Endothelial cell of umbilical vein (primary cell): ENCODE results near the gene FAM83E. TPM values are rescaled to one million over a fixed set of nuclear protein-coding genes. Genes with fewer than 3 reads are reported as not detected.

ENCODE experiments used
- BruUV-seq: library from RNA; stranded (reverse); fragments of 400-500 nt; replicated peaks from 2 replicates; lab custom pipeline; 2021; lab: Mats Ljungman, UMichigan
- CTCF ChIA-PET: fragments of 300-600, 350-600 bp; sonication (Branson Sonifier 250); formaldehyde crosslinking; loops from one replicate; lab custom pipeline; 2021; ENCODE audit warnings: antibody characterized with exemption, inconsistent platforms; lab: Charles Lee
- POLR2A ChIA-PET: fragments of 300-600, 350-600 bp; sonication (Branson Sonifier 250); formaldehyde crosslinking; loops from one replicate; lab custom pipeline; 2021; ENCODE audit warnings: antibody characterized with exemption, inconsistent platforms; lab: Charles Lee
- DNase-seq: peaks from one replicate; pipeline ENCODE4 v3.0.0-alpha.2; 2011; ENCODE audit warnings: low read depth, low spot score
- FAIRE-seq: peaks from 2 replicates; lab custom pipeline; 2011; peaks lifted over from hg19 to GRCh38; lab: Jason Lieb, UNC
- H2AFZ ChIP-seq: 2 replicates; pipeline ENCODE4 v1.6.0; 2012; ENCODE audit warnings: low read depth, low read length, control low read depth, inconsistent platforms
- H3K27ac ChIP-seq: 2 replicates; pipeline ENCODE4 v1.5.1; 2011; ENCODE audit warnings: low read depth, mild to moderate bottlenecking, control low read depth, low read length, moderate library complexity; ENCODE audit not compliant: insufficient read depth
- H3K27me3 ChIP-seq, 2 experiments: 2 replicates each; pipeline versions ENCODE4 v1.6.0 to v1.6.1; 2011; ENCODE audit warnings: low read length in 2 of 2, mixed read lengths in 1 of 2; ENCODE audit not compliant: control insufficient read depth in 2 of 2, insufficient read depth in 2 of 2
- H3K36me3 ChIP-seq, 2 experiments: 2 replicates in 1 of 2; 3 replicates in 1 of 2; pipeline ENCODE4 v1.5.1; 2011; ENCODE audit warnings: low read length in 2 of 2, mild to moderate bottlenecking in 1 of 2, moderate library complexity in 1 of 2; ENCODE audit not compliant: control insufficient read depth in 2 of 2, insufficient read depth in 2 of 2; ENCODE audit errors: extremely low read depth in 1 of 2
- H3K4me1 ChIP-seq: 3 replicates; pipeline ENCODE4 v1.5.1; 2011; ENCODE audit warnings: mild to moderate bottlenecking, low read length; ENCODE audit not compliant: control insufficient read depth, insufficient read depth; ENCODE audit errors: extremely low read depth
- H3K4me2 ChIP-seq: 2 replicates; pipeline ENCODE4 v1.6.1; 2011; ENCODE audit warnings: low read length, control low read depth, mixed read lengths; ENCODE audit not compliant: insufficient read depth
- H3K4me3 ChIP-seq, 3 experiments: fragments of 200-600 bp in 1 of 3; sonication (generic), shearing (Covaris generic) in 1 of 3; replicated peaks in 1 of 3; 2 replicates each; pipeline ENCODE4 v1.5.1; 2011 to 2016; ENCODE audit warnings: control low read depth in 3 of 3, low read length in 3 of 3, mild to moderate bottlenecking in 2 of 3, inconsistent platforms in 1 of 3, low read depth in 1 of 3, moderate library complexity in 1 of 3; ENCODE audit not compliant: insufficient read depth in 1 of 3
- H3K79me2 ChIP-seq: 2 replicates; pipeline ENCODE4 v1.6.0; 2012; ENCODE audit warnings: low read length, inconsistent platforms; ENCODE audit not compliant: control insufficient read depth, insufficient read depth
- H3K9ac ChIP-seq: replicated peaks from 2 replicates; pipeline ENCODE3; 2011; ENCODE audit warnings: low read length, control low read depth; ENCODE audit not compliant: insufficient read depth; ENCODE audit errors: extremely low read depth
- H3K9me1 ChIP-seq: replicated peaks from 3 replicates; pipeline ENCODE4 v1.6.0; 2011; ENCODE audit warnings: mild to moderate bottlenecking, low read length; ENCODE audit not compliant: control insufficient read depth, insufficient read depth; ENCODE audit errors: extremely low read depth
- H3K9me3 ChIP-seq: replicated peaks from 2 replicates; pipeline ENCODE4 v1.5.1; 2012; ENCODE audit warnings: low read length, inconsistent platforms; ENCODE audit not compliant: control insufficient read depth, insufficient read depth
- H4K20me1 ChIP-seq: replicated peaks from 2 replicates; pipeline ENCODE3; 2011; ENCODE audit warnings: mild to moderate bottlenecking, low read length; ENCODE audit not compliant: control insufficient read depth, insufficient read depth; ENCODE audit errors: extremely low read depth
- CTCF ChIP-seq, 2 donors: IDR thresholded peaks; 1 replicate in 1 of 2; 2 replicates in 1 of 2; pipeline ENCODE4 v1.5.1; 2011; ENCODE audit warnings: low read length in 2 of 2, mild to moderate bottlenecking in 2 of 2, moderate library complexity in 2 of 2, control low read depth in 1 of 2, inconsistent platforms in 1 of 2, low read depth in 1 of 2; ENCODE audit not compliant: insufficient read depth in 1 of 2; ENCODE audit errors: extremely low read depth in 1 of 2
- EZH2 ChIP-seq: IDR thresholded peaks from 2 replicates; pipeline ENCODE4 v1.6.1; 2012; ENCODE audit warnings: borderline replicate concordance, low read depth, mild to moderate bottlenecking, moderate library complexity, low read length, inconsistent platforms; ENCODE audit not compliant: severe bottlenecking
- FOS ChIP-seq: IDR thresholded peaks from 2 replicates; pipeline ENCODE4 v1.6.1; 2011; ENCODE audit warnings: mild to moderate bottlenecking, low read length, moderate library complexity, borderline replicate concordance; ENCODE audit not compliant: insufficient read depth
- GATA2 ChIP-seq: IDR thresholded peaks from 2 replicates; pipeline ENCODE4 v1.7.0; 2011; ENCODE audit warnings: low read depth, mild to moderate bottlenecking, moderate library complexity, mixed read lengths, low read length; ENCODE audit not compliant: insufficient read length, insufficient read depth
- JUN ChIP-seq: IDR thresholded peaks from 2 replicates; pipeline ENCODE4 v1.6.1; 2011; ENCODE audit warnings: borderline replicate concordance, low read depth; ENCODE audit not compliant: insufficient read length, insufficient read depth
- MAX ChIP-seq: IDR thresholded peaks from 2 replicates; pipeline ENCODE4 v1.6.1; 2011; ENCODE audit not compliant: insufficient read depth, insufficient read length
- MYC ChIP-seq: IDR thresholded peaks from one replicate; pipeline ENCODE4 v1.6.1; 2011; ENCODE audit warnings: mild to moderate bottlenecking, low read depth, low read length
- POLR2A ChIP-seq: IDR thresholded peaks from 2 replicates; pipeline ENCODE4 v1.6.1; 2012; ENCODE audit warnings: low read depth, mild to moderate bottlenecking, control low read depth, low read length
- POLR2AphosphoS5 ChIP-seq: IDR thresholded peaks from 2 replicates; pipeline ENCODE4 v1.6.1; 2012; ENCODE audit warnings: low read depth, mild to moderate bottlenecking, control low read depth, low read length, moderate library complexity; ENCODE audit not compliant: insufficient read depth
- dilution Hi-C: fragments of 300-500 bp; cut with MboI; formaldehyde crosslinking; loops from one replicate; pipeline ENCODE4 v1.15.0; 2019; ENCODE audit warnings: low sequenced_read_pairs; ENCODE audit not compliant: extremely low pct_ligation_motif_present
- intact Hi-C: fragments of 100-400 bp; cut with micrococcal nuclease; formaldehyde crosslinking; loops from one replicate; pipeline ENCODE4 v1.10.0; 2022
- polyA plus RNA-seq, 4 experiments: library from polyadenylated mRNA; depleted of rRNA in 3 of 4; stranded (reverse) in 3 of 4; unstranded in 1 of 4; fragments of >200 nt; gene quantifications; 2 replicates each; pipeline versions ENCODE4 v1.2.1 to v1.2.3, GENCODE V29; 2011 to 2012; ENCODE audit warnings: missing spikeins in 1 of 4
- total RNA-seq: library from RNA; stranded (reverse); gene quantifications from 2 replicates; pipeline ENCODE4 v1.2.3, GENCODE V29; 2021

The FAM83E gene
- total and polyA plus RNA-seq, 2 donors (not counting 3 experiments of a cell fraction or from before 2014, with no cell fraction given) = 0.04 to 1.7 TPM

- TF ChIP-seq POLR2A = no peak
- TF ChIP-seq CTCF (IDR thresholded peaks at IDR 0.05; ENCODE audit: extremely low read depth in 1 of 2, insufficient read depth in 1 of 2, low read depth in 1 of 2, low read length in 2 of 2) = no peak
- TF ChIP-seq JUN = no peak
- no peak for TF ChIP-seq POLR2AphosphoS5
- TF ChIP-seq GATA2 = no peak
- TF ChIP-seq MYC = no peak
- no peak for TF ChIP-seq EZH2
- no peak for TF ChIP-seq MAX
- TF ChIP-seq FOS = no peak
- no peak overlapping the region for H3K27ac ChIP-seq
- DNase-seq (no peak), FAIRE-seq (no peak)
- BruUV-seq = no TSS peak
- H3K9me3 ChIP-seq = no peaks in the 10 kb centered on the region
- no peaks in the 10 kb centered on the region for H3K27me3 ChIP-seq
- no peak overlapping the region for H3K9ac ChIP-seq
- H3K9me1 ChIP-seq = no peaks in the 10 kb centered on the region
- intact Hi-C loops (no loop called here), dilution Hi-C loops (no loop called here)
- no peaks in the 10 kb centered on the region for H3K79me2 ChIP-seq
- no peak overlapping the region for H3K4me3 ChIP-seq
- CTCF ChIA-PET = no interaction called here
- no peak overlapping the region for H3K4me2 ChIP-seq
- POLR2A ChIA-PET = interaction anchor here (0.5 kb wide), 1 partner anchor 20 kb away, joined by 3 read pairs; no protein-coding TSS in a partner anchor
- no peak overlapping the region for H2AFZ ChIP-seq
- H3K36me3 ChIP-seq = no peaks in the 10 kb centered on the region
- no peaks in the 10 kb centered on the region for H3K4me1 ChIP-seq
- H4K20me1 ChIP-seq = no peaks in the 10 kb centered on the region
Observed at GRCh38 chr19:48663667-48664066, 48.8 kb upstream of the FAM83E start.
